Measurements from ENCODE around the gene LAIR1.

Gene LAIR1

DNA sequence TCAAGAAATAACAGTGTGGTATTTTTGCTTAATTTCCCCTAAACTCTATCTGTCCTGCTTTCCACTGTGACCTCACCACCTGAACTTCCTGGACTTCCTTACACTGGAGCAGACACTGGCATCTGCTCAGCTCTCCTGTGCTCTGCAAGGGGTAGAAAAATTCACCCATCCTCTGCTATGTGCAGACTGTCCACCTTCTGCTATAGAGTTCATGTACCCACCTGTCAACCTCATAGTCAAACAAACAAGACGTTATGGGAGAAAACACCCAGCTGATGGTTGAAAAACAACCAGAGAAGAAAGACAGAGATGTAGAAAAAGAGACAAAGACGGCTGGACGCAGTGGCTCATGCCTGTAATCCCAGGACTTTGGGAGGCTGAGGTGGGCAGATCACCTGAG, 12.2 kb downstream of the LAIR1 start:
- H3K27ac ChIP-seq: no peak overlapping the region
- TF ChIP-seq, protein P1, sequence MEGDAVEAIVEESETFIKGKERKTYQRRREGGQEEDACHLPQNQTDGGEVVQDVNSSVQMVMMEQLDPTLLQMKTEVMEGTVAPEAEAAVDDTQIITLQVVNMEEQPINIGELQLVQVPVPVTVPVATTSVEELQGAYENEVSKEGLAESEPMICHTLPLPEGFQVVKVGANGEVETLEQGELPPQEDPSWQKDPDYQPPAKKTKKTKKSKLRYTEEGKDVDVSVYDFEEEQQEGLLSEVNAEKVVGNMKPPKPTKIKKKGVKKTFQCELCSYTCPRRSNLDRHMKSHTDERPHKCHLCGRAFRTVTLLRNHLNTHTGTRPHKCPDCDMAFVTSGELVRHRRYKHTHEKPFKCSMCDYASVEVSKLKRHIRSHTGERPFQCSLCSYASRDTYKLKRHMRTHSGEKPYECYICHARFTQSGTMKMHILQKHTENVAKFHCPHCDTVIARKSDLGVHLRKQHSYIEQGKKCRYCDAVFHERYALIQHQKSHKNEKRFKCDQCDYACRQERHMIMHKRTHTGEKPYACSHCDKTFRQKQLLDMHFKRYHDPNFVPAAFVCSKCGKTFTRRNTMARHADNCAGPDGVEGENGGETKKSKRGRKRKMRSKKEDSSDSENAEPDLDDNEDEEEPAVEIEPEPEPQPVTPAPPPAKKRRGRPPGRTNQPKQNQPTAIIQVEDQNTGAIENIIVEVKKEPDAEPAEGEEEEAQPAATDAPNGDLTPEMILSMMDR (IDR thresholded peaks at IDR 0.05): no peak

DNA sequence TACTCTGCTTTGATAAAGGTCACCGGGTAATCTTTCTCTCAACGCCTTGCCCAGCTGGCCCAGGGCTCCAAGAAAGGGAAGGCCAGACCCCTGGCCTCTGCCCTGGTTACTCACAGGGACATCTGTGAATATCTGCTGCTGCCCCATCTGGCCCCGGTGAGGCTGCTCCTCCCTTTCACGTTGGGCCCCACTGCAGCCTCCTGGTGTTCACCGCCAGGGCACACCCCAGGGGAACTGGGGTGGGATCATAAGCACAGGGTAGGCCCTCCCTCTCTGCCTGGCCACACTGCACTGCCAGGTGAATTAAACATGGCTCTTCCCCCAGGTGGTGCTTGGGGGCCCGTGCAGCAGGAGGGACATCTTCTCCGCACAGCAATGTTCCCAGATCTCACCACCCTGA, 12.7 kb downstream of the LAIR1 start:
- no peak overlapping the region for H3K27ac ChIP-seq
- no peak for TF ChIP-seq ZFX (IDR thresholded peaks at IDR 0.05; ENCODE audit: borderline replicate concordance)
- TF ChIP-seq, protein P1 (IDR thresholded peaks at IDR 0.05): no peak

DNA sequence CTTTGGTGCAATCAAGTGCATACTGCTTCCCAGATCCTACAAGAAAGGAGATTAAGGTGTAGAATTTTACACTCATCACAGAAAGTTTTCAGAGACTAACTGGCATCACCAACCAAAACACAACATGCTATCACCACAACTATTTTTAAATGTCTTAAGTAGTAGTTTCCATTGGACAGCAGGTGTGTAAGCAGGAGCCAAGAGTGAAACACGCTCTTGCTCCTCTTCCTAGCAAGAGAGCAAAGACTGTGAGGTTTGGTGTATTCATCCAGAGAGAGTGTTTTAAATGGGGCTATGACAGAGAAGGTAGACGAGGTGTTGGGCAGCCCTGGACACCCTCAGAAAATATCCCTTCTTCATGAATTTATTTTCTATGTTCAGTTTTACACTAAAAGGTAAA, 13.3 kb downstream of the LAIR1 start:
- TF ChIP-seq ZFX (IDR thresholded peaks at IDR 0.05; ENCODE audit: borderline replicate concordance): no peak
- TF ChIP-seq, protein P1 (IDR thresholded peaks at IDR 0.05): no peak
- H3K27ac ChIP-seq: no peak overlapping the region

DNA sequence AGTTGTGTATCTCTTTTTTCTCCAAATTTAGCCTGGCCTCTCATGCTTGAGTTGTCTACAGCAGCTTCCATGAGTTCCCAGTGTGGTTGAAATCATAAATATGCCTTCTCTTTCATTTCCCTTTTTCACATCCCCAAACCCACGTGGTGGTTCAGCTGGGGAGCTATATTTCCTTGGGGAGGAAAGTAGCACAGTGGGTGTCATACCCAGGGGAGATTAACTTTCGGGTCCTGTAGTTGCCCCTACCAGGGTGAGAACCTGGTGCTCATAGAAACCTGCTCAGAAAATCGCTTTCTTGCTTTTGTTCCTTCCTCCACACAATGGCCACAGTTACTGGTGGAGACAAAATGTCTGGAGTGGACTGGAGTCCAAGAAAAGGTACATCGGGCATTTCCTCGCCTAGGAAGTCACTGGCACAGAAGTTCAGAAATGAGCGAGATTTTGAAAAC, 18.8 kb downstream of the LAIR1 start:
- TF ChIP-seq ZFX (IDR thresholded peaks at IDR 0.05; ENCODE audit: borderline replicate concordance): no peak
- TF ChIP-seq, protein P1 (IDR thresholded peaks at IDR 0.05): no peak

DNA sequence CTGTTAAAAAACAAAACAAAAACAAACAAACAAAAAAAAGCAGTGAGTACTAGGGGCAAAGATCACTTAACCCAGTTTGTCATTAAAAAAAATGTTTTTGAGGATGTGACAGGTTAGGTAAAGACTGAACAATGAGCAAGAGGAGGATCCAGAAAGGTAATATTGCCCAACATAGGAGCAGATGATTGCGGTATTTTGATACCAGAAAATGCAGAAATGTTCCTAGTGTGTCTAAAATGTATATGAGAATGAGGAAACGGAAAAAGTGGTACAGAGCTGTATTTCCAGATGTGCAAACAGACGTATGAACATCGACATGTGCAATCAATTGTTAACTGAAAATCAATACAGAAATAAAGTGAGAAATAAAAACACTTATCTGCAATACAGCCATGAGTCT, 20.9 kb downstream of the LAIR1 start:
- no peak for TF ChIP-seq ZFX (IDR thresholded peaks at IDR 0.05; ENCODE audit: borderline replicate concordance)
- TF ChIP-seq, protein P1 (IDR thresholded peaks at IDR 0.05): no peak
- H3K27ac ChIP-seq: no peak overlapping the region

More for the DNA sequence above, 18.8 kb downstream of the LAIR1 start:
- H3K27ac ChIP-seq: no peak overlapping the region

DNA sequence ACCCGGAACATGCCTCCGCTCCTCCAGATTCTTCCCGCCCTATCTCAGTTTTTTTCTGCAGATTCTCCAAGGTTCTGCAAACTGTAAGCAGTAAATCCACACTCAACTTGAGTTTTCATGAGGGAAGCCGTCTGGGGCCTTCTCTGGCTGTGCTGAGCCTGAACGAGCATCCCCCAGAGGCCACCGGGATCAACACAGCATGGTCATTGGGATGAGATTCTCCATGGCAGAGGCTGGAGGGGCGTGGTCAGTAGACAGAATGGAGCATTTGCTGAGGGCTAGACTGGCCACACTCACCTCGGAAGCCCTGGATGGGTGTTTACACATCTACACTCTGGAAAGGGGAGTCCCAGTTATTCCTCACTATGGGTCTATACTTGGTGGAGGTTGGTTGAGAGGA, 23.4 kb downstream of the LAIR1 start:
- TF ChIP-seq, protein P1 (IDR thresholded peaks at IDR 0.05): no peak
- no peak for TF ChIP-seq ZFX (IDR thresholded peaks at IDR 0.05; ENCODE audit: borderline replicate concordance)
- no peak overlapping the region for H3K27ac ChIP-seq

DNA sequence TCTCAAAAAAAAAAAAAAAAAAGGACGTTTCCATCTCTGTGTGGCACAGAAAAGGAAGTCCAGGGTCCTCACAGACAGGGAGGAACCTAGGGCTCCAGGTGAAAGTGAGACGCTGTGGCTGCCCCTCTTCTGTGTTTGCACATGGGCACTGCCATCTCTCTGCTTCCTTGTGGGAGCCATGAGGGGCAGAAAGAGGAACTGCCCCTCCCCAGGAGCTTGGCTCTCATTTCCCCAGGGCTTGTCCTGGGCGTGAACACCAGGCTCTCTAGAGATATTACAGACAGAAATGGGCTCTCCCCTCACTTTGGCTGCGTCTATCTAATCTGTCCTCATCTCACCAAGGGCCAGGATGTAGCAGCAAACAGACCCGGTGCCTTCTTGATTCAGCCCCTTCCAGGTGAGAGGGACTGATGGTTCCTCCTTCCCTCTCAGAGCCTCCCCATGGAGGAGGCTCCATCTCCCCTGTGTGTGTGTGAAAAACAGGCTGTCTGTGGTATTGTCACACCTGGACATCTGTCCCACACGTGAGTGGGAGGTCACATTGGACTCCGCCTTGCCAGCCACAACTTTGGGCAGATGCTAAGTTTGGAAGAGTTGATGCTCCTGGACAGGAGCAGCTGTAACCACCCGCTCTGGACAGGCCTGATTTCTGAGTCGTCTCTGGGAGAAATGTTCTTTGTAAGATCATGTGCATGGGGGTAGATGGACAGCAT, 24.9 kb downstream of the LAIR1 start:
- no peak overlapping the region for H3K27ac ChIP-seq
- TF ChIP-seq ZFX (IDR thresholded peaks at IDR 0.05; ENCODE audit: borderline replicate concordance): no peak
- TF ChIP-seq, protein P1 (IDR thresholded peaks at IDR 0.05): no peak
